GM18499 (cell line): ENCODE measurements around the gene ZCWPW1.
"Not testable (repeated sequence)": the region's sequence is repeated elsewhere in the genome, so short reads cannot be mapped to it uniquely, and the experiment has no call there.

ENCODE experiments used
- ATAC-seq: cut with Tn5 transposase; IDR thresholded peaks from one replicate; pipeline ENCODE4 v1.9.1; 2021; ENCODE audit warnings: moderate number of reproducible peaks; ENCODE audit not compliant: insufficient read depth, unreplicated experiment

The ZCWPW1 gene

DNA sequence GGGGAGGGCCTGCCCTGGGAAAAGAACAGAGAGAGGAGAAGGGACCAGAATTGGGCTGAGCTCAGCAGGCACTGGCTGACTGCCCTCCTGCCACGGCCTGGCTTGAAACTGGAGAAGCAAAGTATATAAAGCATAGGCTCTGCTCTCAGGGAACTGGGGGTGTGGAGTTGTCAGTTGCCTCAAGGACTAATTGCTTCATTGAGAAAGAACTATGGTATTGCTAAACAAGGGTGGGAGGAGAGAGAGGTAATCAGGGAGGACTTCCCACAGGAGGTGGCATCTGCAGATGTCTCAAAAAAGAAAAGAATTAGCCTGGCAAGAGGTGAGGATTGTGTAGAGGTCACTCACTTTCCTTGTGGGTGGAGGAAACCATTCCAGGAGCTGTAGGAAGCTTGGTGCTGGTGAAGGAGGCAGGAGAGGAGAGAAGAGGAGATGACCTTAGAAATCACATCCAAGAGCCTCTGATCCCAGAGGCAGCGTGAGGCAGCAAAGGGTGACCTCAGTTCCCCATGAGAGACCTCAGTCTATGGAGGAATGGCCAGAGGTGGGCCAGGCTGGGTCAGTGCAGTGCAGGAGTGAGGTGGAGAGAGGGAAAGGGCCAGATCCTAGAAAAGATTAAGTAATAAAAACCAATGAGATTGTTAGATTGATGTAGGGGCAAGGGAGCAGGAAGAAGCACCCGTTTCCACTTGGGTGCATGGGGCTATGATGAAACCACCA is 68.2 kb downstream of the ZCWPW1 start:
- ATAC-seq = no peak

DNA sequence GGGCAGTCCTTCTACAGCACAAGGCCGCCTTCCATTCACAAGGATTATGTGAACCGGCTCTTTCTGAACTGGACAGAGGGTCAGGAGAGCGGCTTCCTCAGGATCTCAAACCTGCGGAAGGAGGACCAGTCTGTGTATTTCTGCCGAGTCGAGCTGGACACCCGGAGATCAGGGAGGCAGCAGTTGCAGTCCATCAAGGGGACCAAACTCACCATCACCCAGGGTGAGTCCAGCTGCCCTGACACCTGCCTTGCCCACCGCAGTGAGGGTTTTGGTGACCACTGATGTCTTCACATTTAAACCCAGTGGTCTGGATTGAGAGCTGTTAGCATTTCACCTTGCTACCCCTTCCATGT is 69.7 kb downstream of the ZCWPW1 start:
- ATAC-seq = no peak

DNA sequence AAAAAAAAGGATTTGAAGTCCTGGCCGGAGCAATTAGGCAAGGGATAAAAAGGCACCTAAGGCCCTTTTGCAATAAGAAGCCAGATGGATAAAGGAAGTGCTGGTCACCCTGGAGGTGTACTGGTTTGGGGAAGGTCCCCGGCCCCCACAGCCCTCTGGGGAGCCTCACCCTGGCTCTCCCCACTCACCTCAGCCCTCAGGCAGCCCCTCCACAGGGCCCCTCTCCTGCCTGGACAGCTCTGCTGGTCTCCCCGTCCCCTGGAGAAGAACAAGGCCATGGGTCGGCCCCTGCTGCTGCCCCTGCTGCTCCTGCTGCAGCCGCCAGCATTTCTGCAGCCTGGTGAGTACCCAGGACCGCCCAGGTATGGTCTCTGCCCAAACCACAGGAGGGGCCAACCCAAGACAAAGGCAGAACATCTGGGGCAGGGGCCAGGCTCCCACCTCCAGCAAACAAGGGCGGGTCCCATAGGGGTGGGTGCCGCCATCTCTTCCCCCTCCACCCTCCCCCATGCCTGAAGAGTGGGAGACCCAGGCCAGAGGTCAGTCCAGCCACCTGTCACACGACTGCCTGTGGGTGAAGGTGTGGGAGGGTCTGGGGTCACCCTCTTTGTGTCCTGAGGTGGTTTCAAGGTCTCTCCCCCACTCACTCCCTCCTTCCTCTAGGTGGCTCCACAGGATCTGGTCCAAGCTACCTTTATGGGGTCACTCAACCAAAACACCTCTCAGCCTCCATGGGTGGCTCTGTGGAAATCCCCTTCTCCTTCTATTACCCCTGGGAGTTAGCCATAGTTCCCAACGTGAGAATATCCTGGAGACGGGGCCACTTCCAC is 70.3 kb downstream of the ZCWPW1 start, which contains the start of gene PILRB:
Gene PILRB (plus strand): TSS at position 91 of the 830 bp plus-strand sequence. CDS start 186 bp downstream, at position 277.
- no peak for ATAC-seq

DNA sequence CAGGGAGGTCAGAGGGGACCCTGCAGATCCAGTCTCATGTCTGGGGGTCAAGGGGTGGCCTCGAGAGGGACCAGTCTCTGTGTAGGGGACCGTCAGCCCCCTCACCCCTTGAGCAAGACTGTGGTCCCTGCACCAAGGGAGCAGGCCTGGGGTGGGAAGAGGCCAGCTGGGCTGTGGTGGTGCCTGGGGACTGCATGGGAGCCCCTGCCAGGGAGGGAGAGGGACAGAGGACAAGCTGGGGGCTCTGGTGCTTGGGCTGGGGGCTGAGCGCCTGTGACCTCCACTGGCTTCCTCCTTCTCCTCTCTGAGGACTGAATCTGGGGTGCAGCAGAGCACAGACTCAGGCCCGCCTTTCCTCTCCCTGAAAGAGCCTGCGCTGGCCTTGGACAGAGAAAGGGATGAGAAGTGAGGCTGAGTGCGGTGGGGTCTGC is 71.4 kb downstream of the ZCWPW1 start:
- ATAC-seq = no peak

DNA sequence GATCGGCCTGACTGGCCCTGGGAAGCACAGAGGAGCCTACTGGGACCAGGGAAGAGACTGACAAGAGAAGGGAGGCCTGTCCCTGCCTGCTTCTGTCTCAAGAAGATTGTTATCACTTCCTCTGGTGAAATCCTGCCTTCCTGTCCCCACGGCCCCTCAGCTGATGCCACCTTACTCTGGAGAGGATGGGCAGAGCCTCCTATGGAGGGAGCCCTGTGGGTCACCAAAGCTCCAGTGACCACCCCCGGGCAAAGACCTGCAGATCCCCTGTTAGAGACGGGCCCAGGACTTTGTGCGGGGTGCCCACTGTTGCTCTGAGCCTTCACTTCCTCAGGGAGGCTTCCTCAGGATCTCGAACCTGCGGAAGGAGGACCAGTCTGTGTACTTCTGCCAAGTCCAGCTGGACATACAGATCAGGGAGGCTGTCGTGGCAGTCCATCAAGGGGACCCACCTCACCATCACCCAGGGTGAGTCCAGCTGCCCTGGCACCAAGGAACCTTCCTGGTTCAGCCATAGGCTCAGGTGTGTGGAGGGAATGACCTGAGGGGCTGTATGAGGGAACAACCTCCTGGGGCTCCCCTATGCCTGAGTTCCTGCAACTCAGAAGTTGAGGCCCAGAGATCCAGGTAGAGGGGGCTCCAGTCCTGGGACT is 72.0 kb downstream of the ZCWPW1 start:
- no peak for ATAC-seq

DNA sequence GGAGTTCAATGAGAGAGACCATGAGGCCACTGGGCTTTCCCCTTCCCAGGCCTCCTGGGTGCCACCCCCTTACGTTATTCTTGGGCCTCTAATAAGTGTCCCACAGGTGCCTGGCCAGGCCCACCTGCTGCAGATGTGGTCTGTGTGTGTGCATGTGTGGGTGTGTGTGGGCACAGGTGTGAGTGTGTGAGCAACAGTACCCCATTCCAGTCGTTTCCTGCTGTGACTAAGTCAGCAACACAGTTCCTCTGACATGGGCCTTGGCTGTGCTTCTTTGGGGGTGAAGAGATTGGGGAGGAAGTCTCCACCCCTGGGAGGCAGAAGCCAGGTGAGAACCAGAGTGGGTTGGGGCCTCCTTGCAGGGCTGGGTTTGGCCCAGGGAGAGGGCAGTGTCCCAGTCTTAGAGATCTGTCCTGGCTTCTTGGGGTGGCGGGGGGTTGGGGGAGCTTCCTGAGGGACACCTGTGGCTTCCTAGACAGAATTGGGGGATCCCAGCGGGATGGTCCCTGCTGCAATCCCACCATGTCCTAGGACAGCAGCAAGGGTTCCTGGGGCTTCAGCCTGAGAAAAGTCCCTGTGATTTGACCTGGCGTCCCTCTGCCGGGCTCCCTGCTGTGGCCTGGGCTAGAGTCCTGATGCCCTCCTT is 74.7 kb downstream of the ZCWPW1 start:
- no peak for ATAC-seq

DNA sequence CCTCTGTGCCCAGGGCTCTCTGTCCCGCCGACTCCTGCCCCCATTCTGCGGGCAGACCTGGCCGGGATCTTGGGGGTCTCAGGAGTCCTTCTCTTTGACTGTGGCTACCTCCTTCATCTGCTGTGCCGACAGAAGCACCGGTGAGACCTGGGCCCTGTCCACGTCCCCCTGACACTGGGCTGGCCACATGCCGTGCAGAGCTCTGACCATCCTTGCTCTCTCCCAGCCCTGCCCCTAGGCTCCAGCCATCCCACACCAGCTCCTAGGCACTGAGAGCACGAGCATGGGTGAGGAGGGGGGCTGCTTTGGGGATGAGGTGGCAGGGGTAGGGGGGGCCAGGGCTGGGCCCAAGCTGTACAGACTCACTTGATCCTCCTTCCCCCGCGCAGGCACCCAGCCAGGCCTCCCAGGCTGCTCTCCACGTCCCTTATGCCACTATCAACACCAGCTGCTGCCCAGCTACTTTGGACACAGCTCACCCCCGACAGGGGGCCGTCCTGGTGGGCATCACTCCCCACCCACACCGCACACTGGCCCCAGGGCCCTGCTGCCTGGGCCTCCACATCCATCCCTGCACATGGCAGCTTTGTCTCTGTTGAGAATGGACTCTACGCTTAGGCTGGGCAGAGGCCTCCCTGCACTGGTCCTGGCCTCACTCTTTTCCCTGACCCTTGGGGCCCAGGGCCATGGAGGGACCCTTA is 75.4 kb downstream of the ZCWPW1 start:
- no peak for ATAC-seq

DNA sequence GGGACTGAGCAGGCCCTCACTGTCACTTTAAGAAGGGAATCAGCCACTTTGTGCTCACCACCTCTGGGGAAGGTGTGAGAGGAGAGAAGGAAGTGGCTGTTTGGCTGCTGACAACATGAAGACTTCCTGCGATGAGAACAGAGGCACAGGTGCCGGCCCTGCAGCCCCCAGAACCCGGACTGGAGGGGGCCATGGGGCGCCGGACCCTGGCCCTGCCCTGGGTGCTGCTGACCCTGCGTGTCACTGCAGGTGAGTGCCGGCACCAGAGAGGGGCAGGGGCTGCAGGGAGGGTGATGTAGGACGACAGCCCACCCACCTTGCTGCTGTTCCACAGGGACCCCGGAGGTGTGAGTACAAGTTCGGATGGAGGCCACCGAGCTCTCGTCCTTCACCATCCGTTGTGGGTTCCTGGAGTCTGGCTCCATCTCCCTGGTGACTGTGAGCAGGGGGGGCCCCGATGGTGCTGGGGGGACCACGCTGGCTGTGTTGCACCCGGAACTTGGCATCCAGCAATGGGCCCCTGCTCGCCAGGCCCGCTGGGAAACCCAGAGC is 76.2 kb downstream of the ZCWPW1 start:
- not testable (repeated sequence) for ATAC-seq

DNA sequence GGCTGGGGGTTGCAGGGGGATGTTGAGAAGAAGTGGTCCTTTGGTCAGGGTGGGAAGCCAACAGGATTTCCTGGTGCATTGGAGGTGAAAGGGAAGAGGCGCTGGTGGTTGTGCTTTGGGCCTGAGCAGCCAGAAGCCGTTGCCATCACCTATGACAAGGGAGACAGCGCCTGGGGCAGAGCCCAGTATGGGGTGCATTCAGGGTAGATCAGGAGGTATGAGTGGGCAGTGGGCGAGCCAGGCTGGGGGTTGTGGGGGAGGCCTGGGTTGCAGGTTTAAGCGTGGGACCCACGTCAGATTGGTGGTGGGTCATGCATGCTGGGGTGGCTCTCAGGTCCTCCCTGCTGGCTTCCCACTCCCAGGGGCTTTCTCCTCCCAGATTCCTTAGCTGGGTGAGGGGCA is 76.8 kb downstream of the ZCWPW1 start:
- no peak for ATAC-seq
